NCI-H2081 (cell line): ENCODE data around the gene BCLAF1.
"Not testable (repeated sequence)": the region's sequence is repeated elsewhere in the genome, so short reads cannot be mapped to it uniquely, and the experiment has no call there.

ENCODE experiments used
- DNase-seq, 2 experiments: peaks; one replicate each; lab custom pipeline; 2025; lab: John Stamatoyannopoulos, UW

BCLAF1 gene

GRCh38 chr6:136249811-136250685 lies 39.6 kb downstream of the BCLAF1 start, which contains the start of gene MTFR2:
MTFR2 (minus strand) TSS chr6:136250311; CDS start chr6:136249099, 1,212 bp downstream.
- peak; percentile 92 to 98 for DNase-seq

DNA sequence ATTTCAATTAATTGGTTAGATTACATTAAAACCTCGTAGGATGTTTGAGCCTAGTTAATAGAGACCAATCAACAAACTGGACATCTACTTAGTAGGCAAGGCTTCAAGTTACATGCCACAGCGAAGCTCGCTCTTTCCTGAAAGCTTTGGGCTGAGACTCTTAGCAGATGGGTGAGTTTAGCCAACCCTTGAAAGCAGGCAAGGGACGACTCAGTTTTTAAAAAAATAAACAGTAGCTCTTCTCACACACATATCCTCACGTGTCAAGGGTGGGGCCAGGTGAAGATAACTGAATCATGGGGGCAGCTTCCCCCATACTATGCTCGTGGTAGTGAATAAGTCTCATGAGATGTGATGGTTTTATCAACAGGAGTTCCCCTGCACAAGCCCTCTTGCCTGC lies 40.3 kb downstream of the BCLAF1 start:
- DNase-seq = no peak

GRCh38 chr6:136244061-136244616 lies 45.5 kb downstream of the BCLAF1 start:
- no peak for DNase-seq

DNA sequence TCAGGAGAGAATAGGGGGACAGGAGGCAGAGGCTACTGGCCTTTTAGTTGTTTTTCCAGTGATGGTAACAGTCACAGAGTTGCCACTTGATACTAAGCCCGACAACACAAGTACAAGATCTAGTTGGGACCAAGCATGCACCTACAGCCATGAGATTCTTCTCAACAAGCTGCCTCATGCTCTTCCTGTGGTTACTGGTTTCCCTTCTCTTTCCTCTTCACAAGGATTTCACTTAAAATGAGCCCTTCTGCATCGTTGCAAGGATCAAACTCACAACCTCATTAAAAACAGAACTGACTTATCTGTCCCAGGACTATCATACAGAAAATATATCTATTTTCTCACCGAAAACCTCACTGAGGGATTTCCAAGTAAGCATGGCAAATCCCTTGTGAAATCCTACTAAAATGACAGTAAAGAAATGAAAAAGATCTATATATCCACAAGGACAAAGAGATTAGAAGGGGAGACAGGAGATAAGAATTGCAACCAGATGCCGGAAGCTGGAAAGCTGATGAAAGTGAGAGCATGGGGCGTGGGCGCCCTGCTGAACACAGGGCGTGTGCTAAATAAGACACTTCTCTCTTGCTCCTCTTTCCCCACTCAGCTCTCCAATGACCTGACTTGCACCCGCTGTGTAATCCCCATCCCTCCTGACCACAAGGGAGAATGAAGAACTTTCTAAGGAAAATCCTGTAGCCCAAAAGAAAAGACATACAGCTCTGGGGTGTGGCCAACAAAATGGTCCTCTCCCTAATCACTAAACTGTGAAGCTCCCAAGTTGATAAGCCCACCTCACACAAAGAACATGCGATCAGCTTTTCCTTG lies 53.0 kb downstream of the BCLAF1 start:
- DNase-seq = no peak

DNA sequence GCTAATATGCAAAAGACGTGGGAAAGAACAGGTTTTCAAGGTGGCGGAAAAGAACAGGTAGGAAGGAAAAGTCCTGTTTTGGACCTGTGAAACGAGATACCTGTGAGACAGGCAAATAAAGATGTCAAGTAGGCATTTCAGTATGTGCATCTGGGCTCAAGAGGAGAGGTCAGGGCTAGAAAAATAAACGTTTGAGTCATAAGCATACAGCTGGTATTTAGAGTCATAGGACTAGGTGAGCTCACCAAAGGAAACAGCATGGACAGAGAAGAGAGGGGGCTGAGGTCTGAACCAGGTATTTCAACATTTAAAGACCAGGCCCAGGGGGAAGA lies 54.4 kb downstream of the BCLAF1 start:
- DNase-seq = no peak

GRCh38 chr6:136232701-136233100 lies 56.9 kb downstream of the BCLAF1 start:
- DNase-seq = no peak

- no peak for DNase-seq
Observed at GRCh38 chr6:136230219-136230853, 59.3 kb downstream of the BCLAF1 start.

DNA sequence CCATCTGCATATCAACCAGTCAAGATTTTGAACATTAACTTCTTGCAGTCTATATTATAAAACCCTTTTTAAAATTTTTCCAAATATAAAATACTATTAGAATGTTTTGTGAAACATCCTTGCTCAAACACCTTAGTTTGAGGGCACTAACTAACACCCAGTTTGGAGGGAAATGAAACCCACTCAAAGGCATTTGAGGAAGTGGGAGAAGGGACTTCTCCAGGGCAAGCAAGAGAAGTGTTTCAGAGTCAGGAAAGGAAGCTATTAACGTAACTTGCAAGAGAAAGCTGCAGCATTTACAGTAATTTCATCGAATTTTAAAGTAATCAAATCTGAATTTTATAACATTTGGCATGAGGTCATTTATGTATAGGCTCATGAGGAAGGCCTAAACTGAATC lies 60.8 kb downstream of the BCLAF1 start:
- DNase-seq = no peak

- DNase-seq = no peak
Observed at GRCh38 chr6:136226674-136227377, 62.8 kb downstream of the BCLAF1 start.

GRCh38 chr6:136226027-136226673 lies 63.5 kb downstream of the BCLAF1 start:
- peak; percentile 30 to 34 for DNase-seq

DNA sequence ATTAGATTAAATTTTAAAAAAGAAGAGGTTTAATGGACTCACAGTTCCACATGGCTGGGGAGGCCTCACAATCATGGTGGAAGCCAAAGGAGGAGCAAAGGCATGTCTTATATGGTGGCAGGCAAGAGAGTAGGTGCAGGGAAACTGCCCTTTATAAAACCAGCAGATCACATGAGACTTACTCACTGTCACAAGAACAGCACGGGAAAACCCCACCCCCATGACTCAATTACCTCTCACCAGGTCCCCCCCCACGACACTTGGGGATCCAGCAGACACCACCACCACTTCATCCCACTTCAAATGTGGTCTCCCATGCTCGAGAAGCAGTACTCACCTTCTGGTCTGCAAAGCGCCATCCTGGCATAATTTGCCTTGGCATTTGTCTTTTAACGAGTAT lies 64.2 kb downstream of the BCLAF1 start:
- DNase-seq = no peak

- not testable (repeated sequence) for DNase-seq
Observed at GRCh38 chr6:136224974-136225373, 64.7 kb downstream of the BCLAF1 start.

DNA sequence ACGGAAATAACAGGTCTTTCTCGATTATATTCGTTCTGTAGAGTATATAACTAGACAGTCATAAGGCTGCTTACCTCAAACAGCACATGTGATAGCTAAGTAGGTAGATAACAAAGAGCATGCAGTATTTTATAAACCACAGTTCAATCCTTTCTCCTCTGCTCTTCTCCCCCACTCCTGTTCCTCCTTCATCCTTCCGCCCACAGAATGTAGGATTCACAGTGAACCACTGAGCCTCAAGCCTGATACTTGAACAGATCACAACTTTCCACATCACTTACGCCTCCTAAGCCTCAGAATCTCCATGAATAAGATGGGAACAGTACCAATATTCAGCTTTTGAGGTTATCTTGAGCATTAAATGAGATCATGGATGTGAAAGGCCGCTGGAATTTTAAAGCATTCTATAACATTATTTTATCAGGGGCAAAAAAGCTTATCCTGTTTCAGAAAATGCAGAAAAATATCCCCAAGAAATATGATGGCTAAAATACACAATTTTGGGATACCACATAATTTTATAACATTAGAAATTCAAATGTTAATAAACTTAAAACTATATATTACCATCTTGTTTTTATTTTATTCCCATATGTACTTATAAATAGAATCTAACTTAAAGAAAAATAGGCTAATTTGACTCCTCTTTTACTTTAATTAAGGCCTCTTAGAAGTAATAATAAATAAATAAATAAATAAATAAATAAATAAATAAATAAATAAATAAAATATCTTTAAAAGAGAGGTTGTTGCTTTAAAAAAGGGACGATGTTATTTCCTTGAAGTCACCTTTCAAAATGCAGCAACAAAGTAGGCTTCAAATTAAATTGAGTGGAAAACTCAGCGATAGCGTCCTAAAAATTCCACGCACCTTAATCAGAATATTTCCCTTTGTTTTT lies 72.9 kb downstream of the BCLAF1 start:
- DNase-seq = no peak

GRCh38 chr6:136213853-136214252 lies 75.8 kb downstream of the BCLAF1 start:
- no peak for DNase-seq

GRCh38 chr6:136213012-136213539 lies 76.6 kb downstream of the BCLAF1 start:
- DNase-seq = no peak

DNA sequence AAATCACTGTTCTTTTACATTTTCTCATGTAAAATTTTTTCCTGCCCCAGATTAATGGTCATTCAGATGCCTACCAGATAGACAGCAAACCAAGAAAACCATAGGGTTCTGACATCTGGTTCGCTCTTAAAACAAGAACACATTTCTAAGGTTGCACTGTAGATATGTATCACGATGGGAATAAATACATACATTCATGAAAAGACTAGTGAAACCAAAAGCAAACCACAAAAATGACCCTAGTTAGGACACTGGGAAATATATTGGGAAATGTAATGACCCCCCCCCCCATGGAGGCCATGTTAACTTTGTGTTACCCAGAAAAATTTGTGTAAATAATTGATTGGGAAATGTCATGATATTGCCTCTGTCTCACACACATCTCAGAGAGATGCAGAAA lies 77.0 kb downstream of the BCLAF1 start:
- no peak for DNase-seq

DNA sequence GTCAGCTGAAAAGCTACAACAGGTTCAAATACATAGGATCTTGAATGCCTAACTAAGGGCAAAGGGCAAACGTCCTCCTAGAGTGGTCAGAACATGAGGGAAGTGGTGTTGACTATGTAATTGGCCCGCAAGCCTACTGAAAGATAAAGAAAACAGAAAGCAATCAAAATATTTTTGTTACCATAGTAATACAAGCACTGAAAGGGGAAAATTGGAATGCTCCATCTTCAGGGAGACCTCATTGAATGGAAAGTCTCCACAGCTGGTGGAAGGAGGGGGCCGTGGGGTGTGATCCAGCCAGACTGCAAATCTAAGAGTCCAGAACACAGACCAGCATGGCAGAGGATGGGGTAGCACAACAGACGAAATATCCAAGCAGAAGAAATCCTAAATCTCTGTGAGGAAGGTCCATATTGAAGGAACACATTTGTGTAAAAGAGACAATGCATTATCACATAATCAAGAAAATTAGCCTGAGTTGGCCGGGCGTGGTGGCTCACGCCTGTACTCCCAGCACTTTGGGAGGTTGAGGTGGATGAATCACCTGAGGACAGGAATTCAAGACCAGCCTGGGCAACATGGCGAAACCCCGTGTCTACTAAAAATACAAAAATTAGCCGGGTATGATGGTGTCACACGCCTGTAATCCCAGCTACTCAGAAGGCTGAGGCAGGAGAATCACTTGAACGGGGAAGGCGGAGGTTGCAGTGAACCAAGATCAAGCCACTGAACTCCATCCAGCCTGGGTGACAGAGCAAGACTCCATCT lies 79.1 kb downstream of the BCLAF1 start:
- no peak for DNase-seq

DNA sequence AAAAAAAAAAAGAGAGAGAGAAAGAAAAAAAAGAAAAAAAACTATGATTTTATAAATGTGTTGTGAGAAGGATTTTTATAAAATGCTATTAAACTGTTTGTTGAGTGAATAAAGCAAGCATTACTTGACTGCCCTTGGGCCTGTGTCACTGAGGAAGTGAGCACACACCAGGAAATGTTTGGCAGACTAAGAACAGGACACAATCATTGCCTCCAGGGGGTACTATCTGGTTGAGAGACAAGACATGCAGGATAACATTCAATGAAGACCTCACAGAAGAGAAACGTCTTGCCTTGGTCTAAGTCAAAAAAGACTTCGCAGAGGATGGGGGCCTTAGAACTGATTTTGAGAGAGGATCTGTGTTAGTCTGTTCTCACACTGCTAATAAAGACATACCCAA lies 80.2 kb downstream of the BCLAF1 start:
- no peak for DNase-seq

GRCh38 chr6:136208783-136209182 lies 80.9 kb downstream of the BCLAF1 start:
- DNase-seq = no peak
